Measurements from ENCODE around the gene CRHBP. TPM values are rescaled to one million over a fixed set of nuclear protein-coding genes. Genes with fewer than 3 reads are reported as not detected.

Gene CRHBP
- total RNA-seq, 1 donor from 2014 or later: 1.3 TPM

- intact Hi-C loops (cut with DNase I): no loop called here
- no peak for DNase-seq (ENCODE audit: missing footprints)
- ATAC-seq: no peak
Observed at GRCh38 chr5:76999451-76999850, 46.6 kb downstream of the CRHBP start.

GRCh38 chr5:77003246-77003645 is 50.4 kb downstream of the CRHBP start:
- ATAC-seq (no peak), DNase-seq (ENCODE audit: missing footprints) (no peak)
- intact Hi-C loops (cut with DNase I): no loop called here

GRCh38 chr5:77006124-77006523 is 53.3 kb downstream of the CRHBP start:
- no peak for ATAC-seq
- intact Hi-C loops (cut with DNase I): no loop called here

GRCh38 chr5:77008413-77008812 is 55.6 kb downstream of the CRHBP start:
- no peak for DNase-seq (ENCODE audit: missing footprints)
- intact Hi-C loops (cut with DNase I): no loop called here
- ATAC-seq: no peak

More at GRCh38 chr5:77006124-77006523, 53.3 kb downstream of the CRHBP start:
- no peak for DNase-seq (ENCODE audit: missing footprints)

DNA sequence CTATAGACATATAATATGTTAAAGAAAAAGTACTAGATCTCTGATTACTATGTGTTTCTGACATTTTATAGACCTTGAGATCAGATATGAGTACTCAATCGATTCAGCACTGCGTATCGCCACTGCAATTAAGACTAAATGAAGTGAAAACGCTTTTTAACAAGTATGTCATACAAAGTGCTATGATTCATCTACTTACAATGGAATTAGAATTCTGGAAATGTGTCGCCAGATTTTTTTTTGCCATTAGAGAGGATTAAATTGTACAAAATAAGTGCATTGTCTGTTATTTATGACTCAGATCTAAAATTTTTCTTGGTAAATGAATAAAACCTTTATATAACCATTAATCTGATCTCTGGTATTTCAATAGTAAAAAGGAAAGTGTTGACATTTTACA is 57.4 kb downstream of the CRHBP start:
- intact Hi-C loops (cut with DNase I): no loop called here
- DNase-seq (ENCODE audit: missing footprints) (no peak), ATAC-seq (no peak)

- DNase-seq (ENCODE audit: missing footprints): no peak
- intact Hi-C loops (cut with DNase I): no loop called here
Observed at GRCh38 chr5:77011498-77011897, 58.7 kb downstream of the CRHBP start.

DNA sequence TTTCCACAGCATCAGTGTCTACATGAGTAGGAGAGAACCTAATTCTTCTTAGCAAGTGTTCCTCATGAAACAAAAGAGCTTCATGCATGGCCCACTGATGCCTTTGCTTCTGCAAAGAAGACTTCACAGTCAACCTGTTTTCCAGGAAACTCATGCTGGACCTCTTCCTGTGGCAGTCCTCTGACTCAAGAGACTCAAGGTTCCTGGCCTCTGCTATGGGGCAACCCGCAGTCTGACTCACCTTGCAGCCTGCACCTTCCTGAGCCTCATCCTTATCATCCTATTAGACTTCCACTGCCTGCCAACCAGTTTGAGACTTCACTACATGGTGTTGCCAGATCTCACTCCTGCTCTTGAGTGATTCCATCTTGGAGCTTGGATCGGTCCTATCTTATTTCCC is 59.8 kb downstream of the CRHBP start:
- intact Hi-C loops (cut with DNase I): no loop called here

More at GRCh38 chr5:77011498-77011897, 58.7 kb downstream of the CRHBP start:
- no peak for ATAC-seq

GRCh38 chr5:77015938-77016569 is 63.2 kb downstream of the CRHBP start:
- DNase-seq (ENCODE audit: missing footprints) (no peak), ATAC-seq (no peak)
- intact Hi-C loops (cut with DNase I): loop anchor here (2.0 to 5.0 kb wide), 2 partner anchors 147 to 414 kb away; no protein-coding TSS in a partner anchor

More for the DNA sequence above, 59.8 kb downstream of the CRHBP start:
- ATAC-seq: no peak
- DNase-seq (ENCODE audit: missing footprints): no peak

- DNase-seq (ENCODE audit: missing footprints) (no peak), ATAC-seq (no peak)
- intact Hi-C loops (cut with DNase I): loop anchor here (2.0 to 5.0 kb wide), 2 partner anchors 148 to 415 kb away; no protein-coding TSS in a partner anchor
Observed at GRCh38 chr5:77016962-77017361, 64.1 kb downstream of the CRHBP start.

- DNase-seq (ENCODE audit: missing footprints): no peak
- ATAC-seq: no peak
- intact Hi-C loops (cut with DNase I): loop anchor here (2.0 to 5.0 kb wide), 3 partner anchors 63 to 415 kb away; no protein-coding TSS in a partner anchor
Observed at GRCh38 chr5:77017668-77018067, 64.8 kb downstream of the CRHBP start.

Other genes starting within 250 kb of the CRHBP start
- gene F2R, start 236.9 kb upstream of the CRHBP start, total RNA-seq: 5.7 TPM
- 0.73 TPM for gene F2RL1, start 134.0 kb upstream of the CRHBP start, total RNA-seq
- gene S100Z, start 103.0 kb upstream of the CRHBP start, total RNA-seq: not detected
- gene AGGF1, start 77.4 kb downstream of the CRHBP start, total RNA-seq: 14.5 TPM
- gene ZBED3, start 134.2 kb downstream of the CRHBP start, total RNA-seq: 6.5 TPM